ENCODE data around the gene SPACA7.

- TF ChIP-seq POLR2AphosphoS5 (IDR thresholded peaks at IDR 0.05) (no peak), POLR2A (IDR thresholded peaks at IDR 0.05) (no peak)
- TF ChIP-seq, protein P1, sequence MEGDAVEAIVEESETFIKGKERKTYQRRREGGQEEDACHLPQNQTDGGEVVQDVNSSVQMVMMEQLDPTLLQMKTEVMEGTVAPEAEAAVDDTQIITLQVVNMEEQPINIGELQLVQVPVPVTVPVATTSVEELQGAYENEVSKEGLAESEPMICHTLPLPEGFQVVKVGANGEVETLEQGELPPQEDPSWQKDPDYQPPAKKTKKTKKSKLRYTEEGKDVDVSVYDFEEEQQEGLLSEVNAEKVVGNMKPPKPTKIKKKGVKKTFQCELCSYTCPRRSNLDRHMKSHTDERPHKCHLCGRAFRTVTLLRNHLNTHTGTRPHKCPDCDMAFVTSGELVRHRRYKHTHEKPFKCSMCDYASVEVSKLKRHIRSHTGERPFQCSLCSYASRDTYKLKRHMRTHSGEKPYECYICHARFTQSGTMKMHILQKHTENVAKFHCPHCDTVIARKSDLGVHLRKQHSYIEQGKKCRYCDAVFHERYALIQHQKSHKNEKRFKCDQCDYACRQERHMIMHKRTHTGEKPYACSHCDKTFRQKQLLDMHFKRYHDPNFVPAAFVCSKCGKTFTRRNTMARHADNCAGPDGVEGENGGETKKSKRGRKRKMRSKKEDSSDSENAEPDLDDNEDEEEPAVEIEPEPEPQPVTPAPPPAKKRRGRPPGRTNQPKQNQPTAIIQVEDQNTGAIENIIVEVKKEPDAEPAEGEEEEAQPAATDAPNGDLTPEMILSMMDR (IDR thresholded peaks at IDR 0.05) = no peak
Measured at GRCh38 chr13:112346899-112347229, 29.3 kb upstream of the SPACA7 start.
